HG03432 (cell line): ENCODE results near the gene FKBP15.
"Not testable (repeated sequence)": the region's sequence is repeated elsewhere in the genome, so short reads cannot be mapped to it uniquely, and the experiment has no call there.

ENCODE experiments used
- ATAC-seq: cut with Tn5 transposase; IDR thresholded peaks from one replicate; pipeline ENCODE4 v1.9.1; 2021; ENCODE audit warnings: mild to moderate bottlenecking, moderate library complexity; ENCODE audit not compliant: unreplicated experiment

The FKBP15 gene

GRCh38 chr9:113221003-113221799 lies at the start of gene FKBP15, which contains the start of gene SLC31A1:
FKBP15 (minus strand) TSS chr9:113221277; CDS start chr9:113221243, 34 bp downstream.
SLC31A1 (plus strand) TSS chr9:113221544; CDS start chr9:113256149, 34,605 bp downstream.
- ATAC-seq = peak; percentile 91

GRCh38 chr9:113269871-113270270 lies 48.8 kb upstream of the FKBP15 start:
- ATAC-seq = no peak

- ATAC-seq = no peak
Observed at GRCh38 chr9:113269355-113269754, 48.3 kb upstream of the FKBP15 start.

GRCh38 chr9:113267911-113268566 lies 47.0 kb upstream of the FKBP15 start:
- no peak for ATAC-seq

GRCh38 chr9:113266174-113266573 lies 45.1 kb upstream of the FKBP15 start:
- ATAC-seq = no peak

GRCh38 chr9:113261917-113262671 lies 41.0 kb upstream of the FKBP15 start:
- ATAC-seq = no peak

- no peak for ATAC-seq
Observed at GRCh38 chr9:113258282-113258681, 37.2 kb upstream of the FKBP15 start.

- ATAC-seq = no peak
Observed at GRCh38 chr9:113257863-113258262, 36.8 kb upstream of the FKBP15 start.

- no peak for ATAC-seq
Observed at GRCh38 chr9:113255438-113255837, 34.4 kb upstream of the FKBP15 start.

- ATAC-seq = no peak
Observed at GRCh38 chr9:113254991-113255390, 33.9 kb upstream of the FKBP15 start.

GRCh38 chr9:113250807-113251206 lies 29.7 kb upstream of the FKBP15 start:
- ATAC-seq = no peak

- ATAC-seq = not testable (repeated sequence)
Observed at GRCh38 chr9:113249661-113250060, 28.6 kb upstream of the FKBP15 start.

- no peak for ATAC-seq
Observed at GRCh38 chr9:113247640-113248039, 26.6 kb upstream of the FKBP15 start.

- ATAC-seq = no peak
Observed at GRCh38 chr9:113246928-113247327, 25.9 kb upstream of the FKBP15 start.

- no peak for ATAC-seq
Observed at GRCh38 chr9:113245894-113246293, 24.8 kb upstream of the FKBP15 start.

GRCh38 chr9:113244556-113244955 lies 23.5 kb upstream of the FKBP15 start:
- no peak for ATAC-seq

- no peak for ATAC-seq
Observed at GRCh38 chr9:113241161-113241560, 20.1 kb upstream of the FKBP15 start.

- no peak for ATAC-seq
Observed at GRCh38 chr9:113238859-113239232, 17.8 kb upstream of the FKBP15 start.

GRCh38 chr9:113238202-113238858 lies 17.3 kb upstream of the FKBP15 start:
- ATAC-seq = no peak

GRCh38 chr9:113237026-113237425 lies 15.9 kb upstream of the FKBP15 start:
- ATAC-seq = no peak

GRCh38 chr9:113235701-113236255 lies 14.7 kb upstream of the FKBP15 start:
- ATAC-seq = not testable (repeated sequence)
